Common myeloid progenitor, CD34-positive (primary cell): ENCODE measurements around the gene CROCC.
"Not testable (repeated sequence)": the region's sequence is repeated elsewhere in the genome, so short reads cannot be mapped to it uniquely, and the experiment has no call there.

Source experiments
- CTCF ChIA-PET: fragments of 350-600 bp; sonication (Branson Sonifier 250); formaldehyde crosslinking; loops from one replicate; lab custom pipeline; 2021; ENCODE audit warnings: antibody characterized with exemption; lab: Charles Lee
- POLR2A ChIA-PET: fragments of 350-600 bp; sonication (Branson Sonifier 250); formaldehyde crosslinking; loops from one replicate; lab custom pipeline; 2021; ENCODE audit warnings: antibody characterized with exemption; lab: Charles Lee
- DNase-seq, 3 donors: peaks; one replicate each; pipeline versions ENCODE4 v3.0.0 to v3.0.0-alpha.2; 2013
- H3K27ac ChIP-seq, 2 experiments: 1 replicate in 1 of 2; 2 replicates in 1 of 2; pipeline ENCODE4 v1.7.0; 2013; ENCODE audit warnings: inconsistent platforms in 2 of 2, low read length in 2 of 2, mild to moderate bottlenecking in 2 of 2, low read depth in 1 of 2, moderate library complexity in 1 of 2; ENCODE audit not compliant: severe bottlenecking in 2 of 2, insufficient read depth in 1 of 2, poor library complexity in 1 of 2
- H3K27me3 ChIP-seq, 5 experiments: replicated peaks in 2 of 5; 1 replicate in 3 of 5; 2 replicates in 2 of 5; pipeline versions ENCODE4 v1.6.1 to v1.7.0; 2013; ENCODE audit warnings: low read length in 4 of 5, mild to moderate bottlenecking in 2 of 5, moderate library complexity in 2 of 5, inconsistent platforms in 1 of 5; ENCODE audit not compliant: insufficient read depth in 5 of 5, control insufficient read depth in 4 of 5
- H3K36me3 ChIP-seq, 4 experiments: 1 replicate in 2 of 4; 2 replicates in 2 of 4; pipeline versions ENCODE4 v1.6.1 to v1.7.0; 2013; ENCODE audit warnings: low read length in 3 of 4, control low read depth in 1 of 4, mild to moderate bottlenecking in 1 of 4; ENCODE audit not compliant: control insufficient read depth in 4 of 4, insufficient read depth in 4 of 4
- H3K4me1 ChIP-seq, 4 experiments: 1 replicate in 3 of 4; 2 replicates in 1 of 4; pipeline versions ENCODE4 v1.6.1 to v1.7.1; 2013; ENCODE audit warnings: low read length in 3 of 4, mild to moderate bottlenecking in 3 of 4, control low read depth in 1 of 4, inconsistent platforms in 1 of 4, moderate library complexity in 1 of 4; ENCODE audit not compliant: control insufficient read depth in 4 of 4, insufficient read depth in 4 of 4; ENCODE audit errors: control extremely low read depth in 1 of 4
- H3K4me3 ChIP-seq, 7 experiments: 1 replicate in 4 of 7; 2 replicates in 3 of 7; pipeline versions ENCODE4 v1.5.1 to v1.7.0; 2013; ENCODE audit warnings: mild to moderate bottlenecking in 7 of 7, low read length in 6 of 7, moderate library complexity in 6 of 7, inconsistent platforms in 2 of 7, low read depth in 2 of 7, control low read depth in 1 of 7; ENCODE audit not compliant: insufficient read depth in 4 of 7, control insufficient read depth in 1 of 7; ENCODE audit errors: extremely low read depth in 1 of 7
- H3K9me3 ChIP-seq, 5 experiments: 1 replicate in 4 of 5; 2 replicates in 1 of 5; pipeline versions ENCODE4 v1.6.1 to v1.7.1; 2013; ENCODE audit warnings: low read length in 4 of 5, mild to moderate bottlenecking in 2 of 5, inconsistent platforms in 1 of 5, low read depth in 1 of 5, moderate library complexity in 1 of 5; ENCODE audit not compliant: control insufficient read depth in 4 of 5, insufficient read depth in 2 of 5; ENCODE audit errors: control extremely low read depth in 1 of 5
- WGBS: methylation state at CpG from one replicate; pipeline ENCODE4 v1.1.5; 2013; ENCODE audit not compliant: insufficient coverage; 5-methylcytosine and 5-hydroxymethylcytosine counted together

The CROCC gene

DNA sequence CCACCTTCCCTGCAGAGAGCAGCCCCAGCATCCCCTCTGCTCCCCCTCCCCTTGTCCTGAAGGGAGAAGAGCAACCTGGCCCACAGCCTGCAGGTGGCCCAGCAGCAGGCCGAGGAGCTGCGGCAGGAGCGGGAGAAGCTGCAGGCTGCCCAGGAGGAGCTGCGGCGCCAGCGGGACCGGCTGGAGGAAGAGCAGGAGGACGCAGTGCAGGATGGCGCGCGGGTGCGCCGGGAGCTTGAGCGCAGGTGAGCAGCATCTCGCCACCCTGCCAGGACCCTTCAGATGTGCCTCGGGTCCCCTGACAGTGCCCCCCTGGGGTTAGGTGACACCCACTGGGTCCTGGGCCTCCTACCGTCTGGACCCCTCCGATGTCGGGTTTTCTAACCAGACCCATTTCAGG lies 22.3 kb downstream of the CROCC start:
- H3K27me3 ChIP-seq = no peaks in the 10 kb centered on the region
- peaks cover 0 to 9% (median 4%) of the 10 kb centered on the region in 4 experiments for H3K36me3 ChIP-seq
- no peak for DNase-seq
- H3K4me3 ChIP-seq = no peak overlapping the region
- no peaks in the 10 kb centered on the region for H3K4me1 ChIP-seq
- POLR2A ChIA-PET = no interaction called here
- H3K27ac ChIP-seq = no peak overlapping the region
- no peaks in the 10 kb centered on the region for H3K9me3 ChIP-seq
- WGBS = 96% methylated on average over 16 of the region's 19 CpGs
- CTCF ChIA-PET = interaction anchor here (0.9 kb wide), 1 partner anchor 9 kb away, joined by 3 read pairs; no protein-coding TSS in a partner anchor

DNA sequence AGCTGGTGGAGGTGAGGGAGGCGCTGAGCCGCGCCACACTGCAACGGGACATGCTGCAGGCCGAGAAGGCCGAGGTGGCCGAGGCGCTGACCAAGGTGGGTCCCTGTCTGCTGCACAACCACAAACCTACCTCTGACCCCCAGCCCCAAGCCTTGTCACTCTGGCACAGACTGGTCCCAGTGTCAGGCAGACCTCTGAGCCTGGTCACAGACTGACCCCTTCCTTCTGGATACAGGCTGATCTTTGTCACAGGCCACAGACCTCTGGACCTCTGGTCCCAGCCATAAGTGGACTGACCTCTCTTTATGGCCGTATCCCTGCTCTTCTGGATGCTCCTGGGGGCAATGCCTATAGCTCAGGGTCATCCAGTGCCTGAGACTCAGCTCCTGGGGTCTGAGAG lies 23.8 kb downstream of the CROCC start:
- CTCF ChIA-PET = interaction anchor here (8.0 kb wide), 1 partner anchor 102 kb away, joined by 101 read pairs; no protein-coding TSS in a partner anchor
- POLR2A ChIA-PET = interaction anchor here (0.6 kb wide), 1 partner anchor 17 kb away, joined by 3 read pairs; no protein-coding TSS in a partner anchor
- not testable (repeated sequence) for H3K9me3 ChIP-seq, H3K27me3 ChIP-seq, H3K4me3 ChIP-seq, H3K27ac ChIP-seq, H3K4me1 ChIP-seq, H3K36me3 ChIP-seq, DNase-seq
- WGBS = 100% methylated on average over 1 of the region's 9 CpGs

DNA sequence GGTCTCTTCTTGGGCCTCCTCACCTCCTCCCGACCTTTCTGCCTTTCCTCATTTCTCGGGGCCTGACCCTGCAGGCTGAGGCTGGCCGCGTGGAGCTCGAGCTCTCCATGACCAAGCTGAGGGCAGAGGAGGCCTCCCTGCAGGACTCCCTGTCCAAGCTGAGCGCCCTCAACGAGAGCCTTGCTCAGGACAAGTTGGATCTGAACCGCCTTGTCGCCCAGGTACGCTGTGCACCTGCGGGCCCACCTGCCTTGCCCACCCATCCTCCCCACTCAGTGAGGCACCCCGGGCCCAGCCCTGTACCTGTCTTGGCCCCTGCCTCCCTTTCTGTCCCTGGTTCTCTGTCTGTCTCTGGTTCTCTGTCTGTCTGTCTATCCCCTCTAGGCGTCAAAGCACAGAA lies 24.5 kb downstream of the CROCC start:
- POLR2A ChIA-PET, H3K4me1 ChIP-seq, H3K27ac ChIP-seq, DNase-seq, H3K36me3 ChIP-seq, H3K27me3 ChIP-seq, H3K4me3 ChIP-seq, H3K9me3 ChIP-seq: not testable (repeated sequence)
- WGBS = 97% methylated on average over 11 of the region's 13 CpGs
- CTCF ChIA-PET = interaction anchor here (8.0 kb wide), 1 partner anchor 101 kb away, joined by 101 read pairs; no protein-coding TSS in a partner anchor

DNA sequence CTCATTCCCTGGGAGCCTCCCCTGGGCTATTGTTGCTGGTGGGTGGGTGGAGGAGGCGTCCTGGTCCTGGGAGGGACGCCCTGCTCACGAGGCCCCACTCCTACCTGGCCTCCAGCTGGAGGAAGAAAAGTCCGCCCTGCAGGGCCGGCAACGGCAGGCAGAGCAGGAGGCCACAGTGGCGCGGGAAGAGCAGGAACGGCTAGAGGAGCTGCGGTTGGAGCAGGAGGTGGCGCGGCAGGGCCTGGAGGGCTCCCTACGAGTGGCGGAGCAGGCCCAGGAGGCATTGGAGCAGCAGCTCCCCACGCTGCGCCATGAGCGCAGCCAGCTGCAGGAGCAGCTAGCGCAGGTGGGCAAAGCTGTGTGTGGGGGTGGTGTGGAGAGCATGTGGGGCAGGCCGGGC lies 24.9 kb downstream of the CROCC start:
- Histone ChIP-seq H3K36me3 (peaks cover 0 to 9% (median 3%) of the 10 kb centered on the region in 4 experiments), H3K27me3 (no peaks in the 10 kb centered on the region), H3K4me1 (no peaks in the 10 kb centered on the region), H3K27ac (no peak overlapping the region), H3K9me3 (no peaks in the 10 kb centered on the region), H3K4me3 (no peak overlapping the region)
- WGBS = 94% methylated on average over 18 of the region's 19 CpGs
- POLR2A ChIA-PET = interaction anchor here (0.8 to 1.1 kb wide), 2 partner anchors 11 to 94 kb away, joined by 3 to 4 read pairs; no protein-coding TSS in a partner anchor
- CTCF ChIA-PET = interaction anchor here (2.1 to 8.0 kb wide), 2 partner anchors 77 to 101 kb away, joined by 7 to 101 read pairs; no protein-coding TSS in a partner anchor
- no peak for DNase-seq

DNA sequence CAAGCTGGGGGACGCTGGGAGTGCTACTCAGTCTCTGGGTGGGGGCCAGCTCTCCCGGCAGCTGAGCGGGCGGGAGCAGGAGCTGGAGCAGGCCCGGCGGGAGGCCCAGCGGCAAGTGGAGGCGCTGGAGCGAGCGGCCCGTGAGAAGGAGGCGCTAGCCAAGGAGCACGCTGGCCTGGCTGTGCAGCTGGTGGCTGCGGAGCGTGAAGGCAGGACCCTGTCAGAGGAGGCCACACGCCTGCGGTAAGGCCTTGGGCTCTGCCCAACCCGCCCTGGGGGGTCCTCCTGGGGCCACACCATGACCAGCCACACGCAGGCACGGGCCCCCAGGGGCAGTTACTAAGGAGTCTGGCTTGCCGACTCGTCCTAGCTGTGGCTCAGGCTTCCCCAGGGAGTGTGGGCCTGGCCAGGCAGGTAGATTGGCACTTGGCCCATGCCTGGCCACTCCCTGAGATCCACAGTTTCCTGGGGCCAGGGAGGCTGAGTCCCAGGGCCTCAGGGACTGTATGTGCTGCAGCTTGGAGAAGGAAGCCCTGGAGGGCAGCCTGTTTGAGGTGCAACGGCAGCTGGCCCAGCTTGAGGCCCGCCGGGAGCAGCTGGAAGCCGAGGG lies 26.7 kb downstream of the CROCC start:
- H3K4me3 ChIP-seq, H3K36me3 ChIP-seq, DNase-seq, H3K27me3 ChIP-seq, H3K9me3 ChIP-seq, H3K4me1 ChIP-seq, POLR2A ChIA-PET, H3K27ac ChIP-seq: not testable (repeated sequence)
- CTCF ChIA-PET = interaction anchor here (0.8 to 8.0 kb wide), 4 partner anchors 12 to 99 kb away, joined by 3 to 101 read pairs (median 5); no protein-coding TSS in a partner anchor
- 96% methylated on average over 26 of the region's 26 CpGs for WGBS

DNA sequence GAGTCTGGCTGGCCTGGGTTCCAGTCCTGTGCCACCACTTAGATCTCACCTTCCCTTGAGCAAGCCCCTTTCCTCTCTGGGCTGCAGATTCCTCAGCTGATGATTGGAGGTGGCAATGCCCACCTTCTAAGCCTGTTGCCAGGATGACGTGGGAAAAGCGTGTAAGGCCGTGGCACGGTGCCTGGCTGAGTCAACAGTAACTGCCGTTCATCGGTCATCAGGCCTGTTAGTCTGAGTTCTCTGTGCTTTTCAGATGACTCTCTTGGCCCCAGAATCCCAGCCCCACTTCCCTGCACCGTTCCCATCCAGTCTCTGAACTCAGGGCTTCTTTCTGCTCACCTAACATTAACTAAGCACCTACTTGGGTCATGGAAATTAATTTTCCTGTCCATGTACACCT lies 27.3 kb downstream of the CROCC start:
- 88% methylated on average over 6 of the region's 7 CpGs for WGBS
- H3K36me3 ChIP-seq, H3K4me3 ChIP-seq, H3K27ac ChIP-seq, H3K27me3 ChIP-seq, DNase-seq, H3K4me1 ChIP-seq, H3K9me3 ChIP-seq, POLR2A ChIA-PET: not testable (repeated sequence)
- CTCF ChIA-PET = interaction anchor here (1.7 to 8.0 kb wide), 3 partner anchors 15 to 98 kb away, joined by 3 to 101 read pairs (median 24); no protein-coding TSS in a partner anchor

DNA sequence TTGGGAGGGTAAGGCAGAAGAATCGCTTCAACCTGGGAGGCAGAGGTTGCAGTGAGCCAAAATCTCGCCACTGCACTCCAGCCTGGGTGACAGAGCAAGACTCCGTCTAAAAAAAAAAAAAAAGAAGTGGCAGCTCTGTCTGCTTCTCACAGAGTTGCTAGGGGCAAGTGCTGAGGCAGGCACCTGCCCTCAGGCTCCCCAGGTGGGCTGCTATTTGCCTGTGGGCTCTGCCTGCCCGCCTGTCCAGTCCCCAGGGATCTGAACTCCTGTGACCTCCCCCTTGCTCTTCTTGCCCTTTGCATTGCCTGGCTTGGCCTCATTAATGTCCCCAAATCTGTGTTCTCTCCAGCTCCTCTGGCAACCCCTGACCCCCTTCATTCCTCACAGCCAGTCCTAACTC lies 30.6 kb downstream of the CROCC start:
- ChIA-PET CTCF (interaction anchor here (0.9 to 8.0 kb wide), 10 partner anchors 8 to 332 kb away, joined by 3 to 101 read pairs (median 6); no protein-coding TSS in a partner anchor), POLR2A (interaction anchor here (1.0 kb wide), 1 partner anchor 332 kb away, joined by 3 read pairs; no protein-coding TSS in a partner anchor)
- WGBS = 94% methylated on average over 4 of the region's 4 CpGs
- not testable (repeated sequence) for DNase-seq, H3K27ac ChIP-seq, H3K9me3 ChIP-seq, H3K4me1 ChIP-seq, H3K4me3 ChIP-seq, H3K27me3 ChIP-seq, H3K36me3 ChIP-seq
